Epithelial cell of proximal tubule (primary cell): ENCODE results near the gene FIGNL2. TPM values are rescaled to one million over a fixed set of nuclear protein-coding genes. Genes with fewer than 3 reads are reported as not detected.
"Not testable (repeated sequence)": the region's sequence is repeated elsewhere in the genome, so short reads cannot be mapped to it uniquely, and the experiment has no call there.

Source experiments
- DNase-seq: peaks from one replicate; pipeline ENCODE4 v3.0.0-alpha.2; 2011; ENCODE audit warnings: low read depth
- H3K4me3 ChIP-seq: 2 replicates; pipeline ENCODE4 v1.5.1; 2011; ENCODE audit warnings: low read depth, mild to moderate bottlenecking, low read length
- total RNA-seq: library from RNA; depleted of rRNA; stranded (reverse); fragments of >200 nt; gene quantifications from 2 replicates; pipeline ENCODE4 v1.2.3, GENCODE V29; 2015
- TF ChIP-seq, protein P1 (sequence below): conservative IDR thresholded peaks from 2 replicates; pipeline ENCODE4 v1.5.1; 2012; ENCODE audit warnings: low read depth, mild to moderate bottlenecking, low read length

The FIGNL2 gene
- total RNA-seq, 1 donor from 2014 or later, result 3.7 TPM

GRCh38 chr12:51836041-51836826 lies 12.3 kb downstream of the FIGNL2 start:
- H3K4me3 ChIP-seq, result no peak overlapping the region
- DNase-seq, result no peak
- TF ChIP-seq, protein P1, sequence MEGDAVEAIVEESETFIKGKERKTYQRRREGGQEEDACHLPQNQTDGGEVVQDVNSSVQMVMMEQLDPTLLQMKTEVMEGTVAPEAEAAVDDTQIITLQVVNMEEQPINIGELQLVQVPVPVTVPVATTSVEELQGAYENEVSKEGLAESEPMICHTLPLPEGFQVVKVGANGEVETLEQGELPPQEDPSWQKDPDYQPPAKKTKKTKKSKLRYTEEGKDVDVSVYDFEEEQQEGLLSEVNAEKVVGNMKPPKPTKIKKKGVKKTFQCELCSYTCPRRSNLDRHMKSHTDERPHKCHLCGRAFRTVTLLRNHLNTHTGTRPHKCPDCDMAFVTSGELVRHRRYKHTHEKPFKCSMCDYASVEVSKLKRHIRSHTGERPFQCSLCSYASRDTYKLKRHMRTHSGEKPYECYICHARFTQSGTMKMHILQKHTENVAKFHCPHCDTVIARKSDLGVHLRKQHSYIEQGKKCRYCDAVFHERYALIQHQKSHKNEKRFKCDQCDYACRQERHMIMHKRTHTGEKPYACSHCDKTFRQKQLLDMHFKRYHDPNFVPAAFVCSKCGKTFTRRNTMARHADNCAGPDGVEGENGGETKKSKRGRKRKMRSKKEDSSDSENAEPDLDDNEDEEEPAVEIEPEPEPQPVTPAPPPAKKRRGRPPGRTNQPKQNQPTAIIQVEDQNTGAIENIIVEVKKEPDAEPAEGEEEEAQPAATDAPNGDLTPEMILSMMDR, result no peak

DNA sequence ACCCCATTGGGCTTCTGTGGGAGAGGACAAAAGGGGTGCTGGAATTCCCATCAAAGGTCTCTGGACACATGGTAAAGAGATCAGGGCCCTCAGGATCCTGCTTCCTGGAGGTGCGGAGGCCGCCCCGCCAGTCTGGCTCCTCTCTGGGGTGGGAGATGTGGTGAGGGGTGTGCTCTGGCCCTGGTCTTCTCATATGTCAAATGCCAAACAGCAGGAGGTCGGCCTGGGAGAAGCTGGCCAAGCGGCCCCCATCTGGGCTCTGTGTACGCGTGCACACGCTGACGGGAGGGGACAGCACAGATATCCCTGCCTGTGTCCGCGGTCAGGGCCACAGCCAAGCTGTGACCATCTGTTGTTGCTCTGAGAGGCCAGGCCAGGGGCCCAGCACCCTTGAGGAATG lies 14.1 kb downstream of the FIGNL2 start:
- TF ChIP-seq, protein P1, result no peak
- H3K4me3 ChIP-seq, result no peak overlapping the region
- no peak for DNase-seq

- TF ChIP-seq, protein P1, result no peak
- no peak for DNase-seq
- no peak overlapping the region for H3K4me3 ChIP-seq
These were observed 14.9 kb downstream of the FIGNL2 start for GRCh38 chr12:51833448-51834227.

GRCh38 chr12:51832354-51833107 lies 16.0 kb downstream of the FIGNL2 start:
- TF ChIP-seq, protein P1, result no peak
- no peak for DNase-seq
- no peak overlapping the region for H3K4me3 ChIP-seq

DNA sequence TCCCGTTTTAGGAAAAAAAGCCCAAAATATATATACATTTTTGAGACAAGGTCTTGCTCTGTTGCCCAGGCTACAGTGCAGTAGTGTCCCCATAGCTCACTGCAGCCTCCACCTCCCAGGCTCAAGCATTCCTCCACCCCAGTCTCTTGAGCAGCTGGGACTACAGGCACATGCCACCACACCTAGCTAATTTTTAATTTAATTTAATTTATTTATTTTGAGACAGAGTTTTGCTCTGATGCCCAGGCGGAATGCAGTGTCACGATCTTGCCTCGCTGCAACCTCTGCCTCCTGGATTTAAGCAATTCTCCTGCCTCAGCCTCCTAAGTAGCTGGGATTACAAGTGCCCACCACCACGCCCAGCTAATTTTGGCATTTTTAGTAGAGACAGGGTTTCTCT lies 16.7 kb downstream of the FIGNL2 start:
- H3K4me3 ChIP-seq, result peak overlapping the region; percentile 13
- not testable (repeated sequence) for DNase-seq

- no peak for DNase-seq
- H3K4me3 ChIP-seq, result no peak overlapping the region
- TF ChIP-seq, protein P1, result no peak
These were observed 18.9 kb downstream of the FIGNL2 start for GRCh38 chr12:51829641-51830040.

DNA sequence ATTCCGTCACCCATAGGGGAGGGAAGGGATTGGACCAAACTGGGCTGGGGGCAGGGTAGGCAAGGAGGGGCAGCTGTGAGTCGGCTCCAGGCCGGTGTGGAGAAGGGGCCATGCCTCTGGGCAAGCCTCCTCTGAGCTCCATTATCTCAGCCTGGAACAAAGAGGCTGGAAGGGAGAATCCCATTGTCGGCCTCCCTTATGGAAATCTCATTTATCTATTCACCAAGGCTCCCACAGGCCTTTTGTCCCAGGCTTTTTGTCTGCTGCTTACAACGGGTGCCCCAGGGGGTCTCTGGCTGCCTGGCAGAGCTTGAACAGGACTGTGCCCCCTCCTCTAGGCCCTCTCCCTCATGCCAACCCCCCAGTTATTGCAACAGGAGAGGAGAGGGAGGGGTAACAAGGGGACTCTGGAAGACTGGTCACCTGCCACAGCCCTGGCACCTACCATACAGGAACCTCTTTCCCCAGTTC lies 19.5 kb downstream of the FIGNL2 start:
- TF ChIP-seq, protein P1, result no peak
- DNase-seq, result no peak
- no peak overlapping the region for H3K4me3 ChIP-seq
